ENCODE measurements around the gene TCP10L.
"Not testable (repeated sequence)": the region's sequence is repeated elsewhere in the genome, so short reads cannot be mapped to it uniquely, and the experiment has no call there.

The TCP10L gene

DNA sequence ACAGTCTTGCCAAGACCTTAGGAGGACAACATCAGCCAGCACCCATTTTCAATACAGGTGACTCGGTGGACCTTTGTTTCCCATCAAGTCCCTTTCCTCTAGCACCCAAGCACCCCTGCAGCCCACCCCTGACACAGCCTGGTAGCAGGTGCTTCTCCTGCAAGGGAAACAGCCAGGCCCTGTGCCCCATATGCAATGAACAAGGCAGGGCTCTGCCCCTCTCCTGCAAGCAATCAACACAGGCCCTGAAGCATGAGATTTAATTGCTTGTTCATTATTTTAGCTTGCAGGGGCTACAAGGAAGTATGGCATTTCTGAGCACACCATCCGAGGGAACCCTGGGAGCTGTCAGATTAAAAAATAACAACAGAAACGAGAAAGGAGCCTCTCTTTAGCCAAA lies 35.4 kb downstream of the TCP10L start:
- Mint-ChIP-seq H3K9me3 (no peaks in the 10 kb centered on the region), H3K27ac (no peak overlapping the region), H3K27me3 (no peaks in the 10 kb centered on the region), H3K4me1 (no peaks in the 10 kb centered on the region), H3K36me3 (ENCODE audit: low read depth) (no peaks in the 10 kb centered on the region), H3K4me3 (no peak overlapping the region)
- no peak for ATAC-seq
- no peak for DNase-seq

DNA sequence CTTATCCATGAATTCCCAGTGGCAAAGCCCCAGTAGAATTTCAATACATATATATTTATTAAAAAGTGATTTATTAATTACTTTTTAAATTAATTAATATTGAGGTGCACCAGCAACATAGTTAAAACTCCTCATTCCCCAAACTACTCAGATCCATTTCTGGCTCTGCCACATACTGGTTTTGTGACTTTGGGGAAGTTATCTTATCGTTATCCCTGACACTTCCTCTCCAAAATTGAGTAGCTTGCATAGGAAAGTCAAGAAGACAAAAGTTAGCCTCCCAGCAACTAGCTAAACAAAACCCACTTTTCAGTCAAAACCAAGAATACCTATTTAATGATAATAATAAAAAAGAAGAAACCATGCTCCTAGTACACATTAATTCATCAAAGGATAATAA lies 35.9 kb downstream of the TCP10L start:
- ATAC-seq = no peak
- Mint-ChIP-seq H3K4me1 (no peaks in the 10 kb centered on the region), H3K4me3 (no peak overlapping the region), H3K9me3 (no peaks in the 10 kb centered on the region), H3K27me3 (no peaks in the 10 kb centered on the region), H3K36me3 (ENCODE audit: low read depth) (no peaks in the 10 kb centered on the region), H3K27ac (no peak overlapping the region)
- DNase-seq = no peak

DNA sequence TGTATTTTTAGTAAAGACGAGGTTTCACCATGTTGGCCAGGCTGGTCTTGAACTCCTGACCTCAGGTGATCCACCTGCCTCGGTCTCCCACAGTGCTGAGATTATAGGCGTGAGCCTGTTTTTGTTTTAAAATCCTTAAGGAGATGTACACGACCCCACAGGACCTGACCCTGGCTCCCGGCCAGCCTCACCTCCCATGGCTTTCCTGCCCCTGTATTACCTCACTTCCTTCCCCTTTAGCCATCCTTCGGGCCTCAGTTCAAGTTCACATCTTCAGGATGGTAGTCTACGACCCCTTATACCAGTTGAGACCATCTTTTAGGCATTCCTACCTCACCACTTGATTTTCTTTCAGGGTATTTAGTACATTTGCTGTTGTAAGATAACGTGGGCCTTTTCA lies 36.3 kb downstream of the TCP10L start:
- H3K27ac Mint-ChIP-seq = no peak overlapping the region
- DNase-seq = no peak

DNA sequence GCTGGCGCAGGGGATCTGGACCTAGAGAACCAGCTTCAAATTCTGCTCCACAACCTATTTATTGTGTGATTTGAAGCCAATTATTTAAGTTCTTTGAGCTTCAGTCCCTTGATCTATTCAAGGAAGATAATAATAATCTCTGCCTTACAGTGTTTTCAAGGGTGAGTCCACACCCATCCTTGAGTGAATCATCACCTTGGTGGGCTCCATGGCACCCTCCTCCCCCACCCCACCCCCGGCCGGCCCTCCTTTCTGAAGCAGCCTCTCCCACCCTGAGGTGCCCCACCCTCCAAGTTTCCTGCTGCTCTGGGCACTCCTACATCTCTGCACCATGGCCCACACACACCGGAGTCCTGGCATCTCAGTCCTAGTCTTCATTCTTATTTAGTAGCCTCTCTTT lies 38.3 kb downstream of the TCP10L start:
- DNase-seq = no peak
- Mint-ChIP-seq H3K4me3 (no peak overlapping the region), H3K4me1 (no peaks in the 10 kb centered on the region), H3K9me3 (no peaks in the 10 kb centered on the region), H3K27me3 (no peaks in the 10 kb centered on the region), H3K36me3 (ENCODE audit: low read depth) (no peaks in the 10 kb centered on the region), H3K27ac (no peak overlapping the region)
- ATAC-seq = no peak

More for the DNA sequence above, 36.3 kb downstream of the TCP10L start:
- no peaks in the 10 kb centered on the region for H3K27me3 Mint-ChIP-seq
- no peaks in the 10 kb centered on the region for H3K9me3 Mint-ChIP-seq
- H3K4me3 Mint-ChIP-seq = no peak overlapping the region
- ATAC-seq = no peak
- no peaks in the 10 kb centered on the region for H3K4me1 Mint-ChIP-seq
- H3K36me3 Mint-ChIP-seq (ENCODE audit: low read depth) = no peaks in the 10 kb centered on the region

DNA sequence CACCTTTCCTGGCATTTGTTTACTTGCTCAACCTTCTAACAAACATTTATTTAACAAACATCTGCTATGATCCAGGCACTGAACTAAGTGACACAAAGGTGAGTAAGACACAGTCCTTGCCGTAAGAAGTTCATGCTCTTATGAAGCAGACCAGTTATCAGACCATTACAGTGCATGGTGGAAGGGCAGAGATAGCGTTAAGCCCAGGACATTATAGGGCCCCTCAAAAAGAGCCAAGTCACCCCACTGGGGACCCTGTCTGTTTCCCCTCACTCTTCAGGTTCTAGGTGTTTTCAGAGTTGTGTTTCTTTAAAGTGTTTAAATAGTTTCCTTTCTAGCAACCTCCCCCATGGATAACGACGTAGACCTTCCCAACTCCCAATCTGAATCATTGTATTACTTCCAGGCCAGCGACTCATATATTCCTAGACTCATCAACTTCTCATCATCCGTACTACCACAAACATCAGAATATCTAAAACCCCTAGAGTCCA lies 39.3 kb downstream of the TCP10L start:
- no peaks in the 10 kb centered on the region for H3K27me3 Mint-ChIP-seq
- H3K4me1 Mint-ChIP-seq = no peaks in the 10 kb centered on the region
- DNase-seq = no peak
- no peak overlapping the region for H3K4me3 Mint-ChIP-seq
- H3K9me3 Mint-ChIP-seq = no peaks in the 10 kb centered on the region
- H3K36me3 Mint-ChIP-seq (ENCODE audit: low read depth) = no peaks in the 10 kb centered on the region
- no peak overlapping the region for H3K27ac Mint-ChIP-seq
- ATAC-seq = no peak

DNA sequence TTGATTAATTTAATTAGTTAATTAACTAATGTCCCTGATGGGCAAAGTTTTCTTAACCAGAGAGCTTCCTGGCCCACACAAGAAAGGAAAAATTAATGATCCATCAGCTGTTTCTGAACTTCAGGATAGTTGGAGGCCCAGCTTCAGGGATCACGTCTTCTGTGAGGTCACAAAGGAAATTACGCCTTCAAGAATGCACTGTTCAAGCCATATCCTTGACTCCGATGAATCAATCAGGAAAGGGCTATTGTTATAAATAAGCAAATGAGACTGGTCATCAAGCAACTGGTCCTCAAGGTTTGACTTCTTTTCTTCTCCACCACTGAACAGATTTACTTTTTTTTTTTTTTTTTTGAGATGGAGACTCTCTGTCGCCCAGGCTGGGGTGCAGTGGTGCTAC lies 40.6 kb downstream of the TCP10L start:
- Mint-ChIP-seq H3K27me3 (no peaks in the 10 kb centered on the region), H3K4me3 (no peak overlapping the region), H3K9me3 (no peaks in the 10 kb centered on the region), H3K27ac (no peak overlapping the region), H3K36me3 (ENCODE audit: low read depth) (no peaks in the 10 kb centered on the region), H3K4me1 (no peaks in the 10 kb centered on the region)
- ATAC-seq = no peak
- no peak for DNase-seq

DNA sequence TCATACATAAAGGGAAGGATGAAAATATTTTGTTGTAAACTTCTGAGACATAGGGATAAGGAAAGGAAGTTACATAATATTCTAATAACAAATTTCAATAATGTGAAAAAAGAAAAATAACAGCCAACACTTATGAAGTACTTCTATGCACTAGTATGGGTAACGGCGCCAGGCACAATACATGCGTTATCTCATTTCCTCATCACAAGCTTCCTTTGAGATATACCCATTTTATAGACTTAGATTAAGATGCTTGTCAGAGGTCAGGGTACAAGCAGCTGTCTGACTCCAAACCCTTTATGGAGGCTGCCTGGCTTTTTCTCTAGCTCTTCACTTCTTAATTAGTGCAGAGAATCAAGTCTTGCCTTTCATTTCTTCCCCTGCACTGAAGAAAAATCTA lies 41.3 kb downstream of the TCP10L start:
- H3K9me3 Mint-ChIP-seq = no peaks in the 10 kb centered on the region
- H3K36me3 Mint-ChIP-seq (ENCODE audit: low read depth) = no peaks in the 10 kb centered on the region
- no peak overlapping the region for H3K27ac Mint-ChIP-seq
- H3K4me3 Mint-ChIP-seq = no peak overlapping the region
- DNase-seq (no peak), ATAC-seq (no peak)
- no peaks in the 10 kb centered on the region for H3K27me3 Mint-ChIP-seq
- peaks cover 1% of the 10 kb centered on the region for H3K4me1 Mint-ChIP-seq

DNA sequence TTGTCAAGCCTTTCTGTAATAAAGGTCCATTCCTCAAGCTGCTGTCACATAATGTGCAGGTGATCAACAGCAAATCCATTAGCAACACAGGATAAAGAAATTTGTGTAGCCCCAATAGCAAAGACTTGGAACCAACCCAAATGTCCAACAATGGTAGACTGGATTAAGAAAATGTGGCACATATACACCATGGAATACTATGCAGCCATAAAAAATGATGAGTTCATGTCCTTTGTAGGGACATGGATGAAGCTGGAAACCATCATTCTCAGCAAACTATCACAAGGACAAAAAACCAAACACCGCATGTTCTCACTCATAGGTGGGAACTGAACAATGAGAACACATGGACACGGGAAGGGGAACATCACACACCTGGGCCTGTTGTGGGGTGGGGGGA lies 42.3 kb downstream of the TCP10L start:
- not testable (repeated sequence) for ATAC-seq; DNase-seq; H3K27me3 Mint-ChIP-seq; H3K4me3 Mint-ChIP-seq; H3K27ac Mint-ChIP-seq; H3K9me3 Mint-ChIP-seq; H3K4me1 Mint-ChIP-seq; H3K36me3 Mint-ChIP-seq (ENCODE audit: low read depth)

DNA sequence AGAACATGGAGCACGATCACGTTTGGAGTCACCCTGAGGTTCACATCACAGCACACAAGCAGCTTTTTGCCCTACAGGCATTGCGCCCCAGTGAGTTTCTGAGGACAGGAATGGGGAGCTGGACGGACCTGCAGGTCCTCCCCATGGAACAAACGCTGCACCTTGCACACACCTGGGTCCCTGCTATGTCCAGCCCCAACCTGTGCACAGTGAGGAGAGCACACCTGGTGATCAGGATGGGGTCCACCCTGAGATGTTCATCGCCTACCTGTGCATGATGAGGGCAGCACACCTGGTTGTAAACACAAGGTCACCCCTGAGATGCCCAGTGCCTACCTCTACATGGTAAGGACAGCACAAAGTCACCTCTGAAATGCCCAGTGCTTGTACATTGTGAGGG lies 45.9 kb downstream of the TCP10L start:
- H3K36me3 Mint-ChIP-seq (ENCODE audit: low read depth) = no peaks in the 10 kb centered on the region
- no peaks in the 10 kb centered on the region for H3K27me3 Mint-ChIP-seq
- H3K9me3 Mint-ChIP-seq = no peaks in the 10 kb centered on the region
- no peak for DNase-seq
- no peak for ATAC-seq
- H3K4me3 Mint-ChIP-seq = no peak overlapping the region
- no peak overlapping the region for H3K27ac Mint-ChIP-seq
- H3K4me1 Mint-ChIP-seq = peaks cover 19% of the 10 kb centered on the region

DNA sequence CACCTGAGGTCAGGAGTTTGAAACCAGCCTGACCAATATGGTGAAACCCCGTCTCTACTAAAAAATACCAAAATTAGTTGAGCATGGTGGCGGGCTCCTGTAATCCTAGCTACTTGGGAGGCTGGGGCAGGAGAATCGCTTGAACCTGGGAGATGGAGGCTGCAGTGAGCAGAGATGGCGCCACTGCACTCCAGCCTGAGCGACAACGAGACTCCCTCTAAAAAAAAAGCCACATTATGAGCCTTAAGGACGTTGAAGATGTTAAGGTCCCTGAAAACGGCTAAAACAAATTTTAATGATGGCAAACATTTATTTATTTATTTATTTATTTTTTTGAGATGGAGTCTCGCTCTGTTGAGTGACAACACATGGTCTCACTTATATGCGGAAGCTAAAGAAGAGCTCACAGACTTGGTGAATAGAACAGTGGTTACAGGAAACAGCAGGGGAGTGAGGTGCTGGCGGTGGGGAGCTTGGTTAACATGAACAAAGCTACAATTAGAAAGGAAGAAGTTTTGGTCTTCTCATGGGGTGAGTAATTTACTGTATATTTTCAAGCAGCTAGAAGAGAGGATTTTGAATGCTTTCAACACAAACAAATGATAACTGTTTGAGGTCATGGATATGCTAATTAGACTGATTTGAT lies 47.1 kb downstream of the TCP10L start:
- Mint-ChIP-seq H3K4me1 (peaks cover 19% of the 10 kb centered on the region), H3K27ac (peak overlapping the region; percentile 23), H3K27me3 (no peaks in the 10 kb centered on the region), H3K4me3 (peak overlapping the region; percentile 25), H3K36me3 (ENCODE audit: low read depth) (no peaks in the 10 kb centered on the region), H3K9me3 (no peaks in the 10 kb centered on the region)
- peak; percentile 80 for ATAC-seq
- peak; percentile 9 for DNase-seq

DNA sequence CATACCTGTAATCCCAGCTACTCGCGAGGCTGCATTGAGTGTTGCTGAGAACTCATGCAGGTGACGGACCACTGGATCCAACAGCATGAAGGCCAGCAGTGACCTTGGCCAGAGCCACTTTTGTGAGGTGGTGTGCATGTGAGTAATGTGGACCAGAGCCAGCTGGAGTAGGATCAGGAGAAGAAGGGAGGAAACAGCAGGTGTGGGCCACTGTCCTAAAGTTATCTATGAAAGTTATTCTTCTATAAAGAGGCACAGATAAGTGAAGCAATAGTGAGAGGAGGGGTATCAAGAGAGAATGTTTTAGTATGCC lies 47.8 kb downstream of the TCP10L start:
- Mint-ChIP-seq H3K27me3 (no peaks in the 10 kb centered on the region), H3K27ac (no peak overlapping the region), H3K9me3 (no peaks in the 10 kb centered on the region), H3K4me3 (peak overlapping the region; percentile 12), H3K36me3 (ENCODE audit: low read depth) (no peaks in the 10 kb centered on the region), H3K4me1 (peaks cover 19% of the 10 kb centered on the region)
- DNase-seq (no peak), ATAC-seq (no peak)

DNA sequence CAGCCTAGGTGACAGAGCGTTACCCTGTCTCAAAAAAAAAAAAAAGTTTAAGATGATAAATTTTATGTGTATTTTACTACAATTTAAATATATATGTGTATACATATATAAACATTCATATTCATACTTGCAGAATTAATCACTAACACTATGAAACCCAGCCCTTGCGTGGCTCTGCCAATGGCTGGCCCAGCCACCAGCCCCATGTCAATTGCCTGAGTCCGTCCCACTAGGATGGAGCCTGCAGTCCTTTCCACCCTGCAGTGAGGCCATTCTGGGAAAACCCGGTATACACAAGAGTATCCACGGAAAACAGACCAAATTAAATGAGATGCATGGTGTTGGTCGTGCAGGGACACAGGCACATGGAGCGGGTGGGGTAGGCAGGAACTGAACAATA lies 49.7 kb downstream of the TCP10L start:
- H3K27ac Mint-ChIP-seq = no peak overlapping the region
- H3K36me3 Mint-ChIP-seq (ENCODE audit: low read depth) = no peaks in the 10 kb centered on the region
- H3K27me3 Mint-ChIP-seq = no peaks in the 10 kb centered on the region
- no peak for ATAC-seq
- H3K4me3 Mint-ChIP-seq = no peak overlapping the region
- peaks cover 19% of the 10 kb centered on the region for H3K4me1 Mint-ChIP-seq
- H3K9me3 Mint-ChIP-seq = no peaks in the 10 kb centered on the region
- DNase-seq = no peak

DNA sequence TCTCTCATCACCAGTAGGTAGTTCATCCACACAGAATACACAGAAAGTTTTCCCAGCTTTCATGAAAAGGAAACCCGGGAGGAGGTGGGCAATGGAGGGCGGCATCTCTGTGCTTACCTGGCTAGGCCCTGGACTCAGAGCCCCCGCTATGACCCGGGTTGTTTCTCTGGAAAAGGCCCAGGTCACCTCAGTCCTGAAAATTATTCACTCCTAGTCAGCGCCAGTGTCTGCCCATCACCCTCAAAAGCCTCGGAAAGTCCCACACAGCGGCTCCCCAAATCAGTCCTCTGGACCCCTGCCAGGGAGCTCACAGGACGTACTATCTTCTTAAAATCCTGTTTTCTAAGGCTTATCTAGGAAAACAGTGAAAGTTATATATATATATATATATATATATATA lies 51.2 kb downstream of the TCP10L start:
- H3K36me3 Mint-ChIP-seq (ENCODE audit: low read depth) = no peaks in the 10 kb centered on the region
- ATAC-seq = no peak
- no peaks in the 10 kb centered on the region for H3K27me3 Mint-ChIP-seq
- DNase-seq = no peak
- no peak overlapping the region for H3K27ac Mint-ChIP-seq
- H3K4me1 Mint-ChIP-seq = peaks cover 19% of the 10 kb centered on the region
- H3K4me3 Mint-ChIP-seq = no peak overlapping the region
- no peaks in the 10 kb centered on the region for H3K9me3 Mint-ChIP-seq

DNA sequence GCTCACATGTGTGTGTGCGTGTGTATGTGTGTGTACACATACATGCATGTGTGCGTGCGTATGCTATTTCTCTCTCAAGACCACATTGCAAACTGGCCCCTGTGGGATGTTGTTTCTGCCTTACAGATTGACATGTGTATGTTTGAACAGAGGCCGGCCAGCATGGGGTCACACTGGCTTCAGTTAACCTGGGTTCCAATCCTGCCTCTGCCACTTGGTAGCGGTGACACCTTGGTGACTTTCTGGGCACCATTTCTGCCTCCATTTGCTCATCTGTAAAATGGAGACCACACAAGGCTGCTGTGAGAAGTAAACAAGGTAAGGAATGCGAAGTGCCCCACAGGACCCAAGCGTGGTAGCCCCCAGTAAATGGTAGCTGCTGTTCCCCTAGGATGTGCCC lies 51.7 kb downstream of the TCP10L start:
- DNase-seq (no peak), ATAC-seq (no peak)
- no peak overlapping the region for H3K4me3 Mint-ChIP-seq
- H3K27me3 Mint-ChIP-seq = no peaks in the 10 kb centered on the region
- H3K4me1 Mint-ChIP-seq = peaks cover 14% of the 10 kb centered on the region
- H3K27ac Mint-ChIP-seq = no peak overlapping the region
- no peaks in the 10 kb centered on the region for H3K36me3 Mint-ChIP-seq (ENCODE audit: low read depth)
- no peaks in the 10 kb centered on the region for H3K9me3 Mint-ChIP-seq

DNA sequence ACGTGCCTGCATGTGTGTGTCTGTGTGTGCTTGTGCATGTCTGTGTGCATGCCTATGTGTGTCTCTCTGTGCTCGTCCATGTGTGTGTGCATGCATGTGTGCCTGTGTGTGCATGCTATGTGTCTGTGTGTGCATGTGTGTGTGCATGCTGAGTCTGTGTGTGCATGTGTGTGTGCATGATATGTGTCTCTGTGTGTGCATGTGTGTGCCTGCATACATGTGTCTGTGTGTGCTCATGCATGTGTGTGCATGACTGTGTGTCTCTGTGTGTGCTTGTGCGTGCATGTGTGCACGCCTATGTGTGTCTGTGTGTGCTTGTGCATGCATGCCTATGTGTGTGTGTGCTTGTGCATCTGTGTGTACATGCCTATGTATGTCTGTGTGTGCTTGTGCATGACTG lies 52.3 kb downstream of the TCP10L start:
- Mint-ChIP-seq H3K27me3 (no peaks in the 10 kb centered on the region), H3K27ac (no peak overlapping the region), H3K9me3 (no peaks in the 10 kb centered on the region), H3K36me3 (ENCODE audit: low read depth) (no peaks in the 10 kb centered on the region), H3K4me3 (no peak overlapping the region), H3K4me1 (peaks cover 10% of the 10 kb centered on the region)
- no peak for ATAC-seq
- no peak for DNase-seq

DNA sequence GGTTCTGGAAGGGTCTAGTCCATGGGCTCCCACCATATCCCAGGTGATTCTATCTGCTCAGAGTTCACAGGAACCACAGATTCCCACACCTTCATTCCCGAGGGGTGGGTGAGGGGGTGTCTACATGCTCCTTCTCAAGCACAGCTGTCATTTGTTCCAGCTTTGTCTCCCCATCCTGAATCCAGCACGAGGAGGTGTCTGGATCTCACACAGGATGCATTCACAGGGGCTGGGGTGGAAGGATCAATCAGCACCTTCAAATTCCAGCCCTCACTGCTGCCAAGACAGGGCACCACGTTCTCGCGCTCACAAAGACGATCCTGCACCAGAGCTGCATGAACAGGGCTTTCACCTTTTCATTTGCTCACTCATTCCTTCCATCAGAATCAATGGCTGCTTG lies 52.7 kb downstream of the TCP10L start:
- H3K4me3 Mint-ChIP-seq = no peak overlapping the region
- H3K36me3 Mint-ChIP-seq (ENCODE audit: low read depth) = no peaks in the 10 kb centered on the region
- DNase-seq = no peak
- H3K27me3 Mint-ChIP-seq = no peaks in the 10 kb centered on the region
- H3K27ac Mint-ChIP-seq = no peak overlapping the region
- H3K9me3 Mint-ChIP-seq = no peaks in the 10 kb centered on the region
- H3K4me1 Mint-ChIP-seq = peaks cover 9% of the 10 kb centered on the region
- ATAC-seq = no peak
